Fibroblast of gingiva (primary cell): ENCODE results near the gene TRAT1.
"Not testable (repeated sequence)": the region's sequence is repeated elsewhere in the genome, so short reads cannot be mapped to it uniquely, and the experiment has no call there.

Source experiments
- DNase-seq: peaks from one replicate; pipeline ENCODE4 v3.0.0-alpha.2; 2011; ENCODE audit warnings: low read depth

Gene TRAT1, protein sequence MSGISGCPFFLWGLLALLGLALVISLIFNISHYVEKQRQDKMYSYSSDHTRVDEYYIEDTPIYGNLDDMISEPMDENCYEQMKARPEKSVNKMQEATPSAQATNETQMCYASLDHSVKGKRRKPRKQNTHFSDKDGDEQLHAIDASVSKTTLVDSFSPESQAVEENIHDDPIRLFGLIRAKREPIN

DNA sequence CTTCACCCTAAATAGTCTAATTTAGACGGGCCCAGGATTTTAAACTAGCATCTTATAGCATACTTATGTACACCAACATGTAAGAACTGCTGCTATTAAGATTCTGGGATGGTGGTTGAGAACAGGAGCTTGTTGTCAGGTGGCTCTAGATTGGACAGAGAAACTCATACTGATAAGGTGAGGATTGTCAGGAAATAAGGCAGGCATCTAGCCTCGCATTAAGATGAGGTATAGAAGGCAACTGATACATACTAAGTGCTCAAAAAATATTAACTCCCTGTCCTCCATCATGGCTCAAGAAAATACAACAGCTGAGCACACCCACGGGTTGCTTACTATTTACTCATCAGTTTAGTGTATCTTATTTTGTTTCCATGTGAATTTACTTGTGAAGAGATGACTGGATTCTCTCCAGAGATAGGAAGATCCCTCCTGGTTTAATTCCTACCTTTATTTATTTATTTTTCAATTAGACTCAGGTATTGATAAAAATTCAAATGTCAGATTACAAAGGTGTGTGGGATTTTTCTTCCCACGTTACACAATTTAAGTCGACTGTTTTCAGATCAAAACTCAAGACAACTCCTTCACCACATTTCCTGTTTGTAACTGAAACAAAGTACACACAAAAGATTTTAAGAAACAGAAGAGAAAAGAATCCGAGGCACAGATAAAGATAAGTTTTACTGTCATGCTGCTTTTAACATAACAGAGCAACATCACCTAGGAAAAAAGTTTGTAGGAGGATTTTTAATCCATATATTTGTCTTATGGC is at the start of gene TRAT1:
TSS of gene TRAT1 (plus strand) at position 664 of the 775 bp plus-strand sequence. CDS start 142 bp downstream, outside the sequence.
- DNase-seq, result no peak

DNA sequence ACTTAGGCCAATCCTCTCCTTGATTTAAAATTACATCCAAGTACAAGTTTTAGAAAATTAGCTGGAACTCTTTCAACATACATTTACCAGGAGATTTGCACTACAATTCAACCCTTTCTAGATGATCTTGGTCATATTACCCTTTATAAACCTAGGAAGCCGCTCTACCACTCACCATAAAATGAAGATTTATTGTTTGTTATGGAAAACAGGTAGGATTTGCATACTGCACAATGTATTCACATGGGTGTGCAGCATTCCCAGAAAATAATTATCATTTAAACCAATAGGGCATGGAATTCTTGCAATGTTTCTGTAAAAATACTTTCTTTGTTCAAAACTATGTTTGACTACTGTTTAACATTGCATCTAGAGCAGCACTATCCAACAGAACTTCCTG is 46.9 kb upstream of the TRAT1 start:
- no peak for DNase-seq

DNA sequence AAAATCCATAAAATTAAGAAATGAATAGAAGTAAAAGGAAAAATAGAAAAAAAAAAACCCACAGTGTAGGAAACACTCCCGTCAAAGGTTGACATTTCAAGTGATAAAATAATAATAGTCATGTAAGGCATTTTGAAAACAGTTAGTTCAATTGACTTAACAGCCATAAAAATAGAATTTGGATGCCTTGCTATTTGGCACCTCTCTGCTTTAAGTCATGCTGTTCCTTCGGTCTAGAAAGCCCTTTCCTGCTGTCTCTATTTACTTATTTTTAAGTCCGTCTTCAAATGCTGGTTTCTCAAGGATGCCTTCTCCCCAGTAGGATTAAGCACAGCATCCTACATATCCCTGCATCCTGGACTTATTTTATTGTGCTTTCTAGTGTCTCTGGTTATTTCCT is 43.1 kb upstream of the TRAT1 start:
- DNase-seq, result no peak

DNA sequence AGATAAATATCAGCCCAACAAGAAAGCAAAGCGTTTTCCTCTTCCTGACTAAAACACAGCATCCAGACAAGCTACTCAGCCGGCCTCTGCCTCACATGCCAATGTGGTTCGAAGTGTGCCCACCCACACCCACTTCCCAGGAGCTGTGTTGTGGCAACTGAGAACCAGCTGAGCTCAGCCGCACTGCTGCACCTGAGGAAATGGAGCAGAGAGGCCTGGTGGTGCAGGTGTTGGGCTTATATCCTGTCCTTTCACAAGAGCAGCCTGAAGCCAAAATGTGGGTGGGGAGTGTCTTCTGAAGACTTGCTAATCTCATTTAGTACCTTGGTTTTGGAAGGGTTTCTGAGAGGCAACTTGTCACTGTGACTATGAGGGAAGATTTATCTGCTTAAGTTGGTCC is 42.4 kb upstream of the TRAT1 start:
- DNase-seq, result no peak

DNA sequence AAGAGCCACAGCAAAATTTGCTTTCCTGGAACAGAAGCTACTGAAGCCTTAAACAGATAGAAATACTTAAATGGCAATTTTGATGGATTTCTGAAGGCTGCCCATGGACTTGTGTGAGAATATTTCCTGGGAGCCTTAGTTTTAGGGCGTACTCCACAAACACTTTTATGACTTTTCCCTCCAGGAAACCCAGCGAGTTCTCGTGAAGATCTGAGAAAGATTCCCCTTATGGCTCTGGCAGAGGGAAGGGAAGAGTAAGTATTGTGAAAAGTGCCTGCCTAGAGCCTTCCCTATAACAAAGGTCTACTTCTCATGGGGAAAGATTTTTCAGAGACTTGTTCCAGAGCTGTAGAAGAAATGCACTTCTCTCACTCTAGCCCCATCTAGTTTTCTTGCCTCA is 31.1 kb upstream of the TRAT1 start:
- no peak for DNase-seq

DNA sequence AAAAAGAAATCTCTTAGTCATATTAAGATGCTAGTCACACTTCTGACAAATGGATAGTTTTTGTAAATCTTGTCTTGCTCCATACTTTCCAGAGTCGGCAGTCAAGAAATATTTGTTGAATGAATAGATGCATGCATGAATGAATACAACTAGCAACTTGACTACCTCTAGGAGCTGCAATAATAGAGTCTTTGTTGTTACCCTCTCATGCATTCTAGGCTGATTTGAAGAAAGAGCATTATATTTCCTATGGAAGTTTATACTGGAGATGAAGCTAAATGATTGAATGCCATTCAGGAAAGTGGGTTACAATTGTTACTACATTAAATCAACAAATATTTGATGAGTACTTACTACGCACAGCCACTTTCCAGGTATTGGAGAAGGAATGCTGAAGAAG is 18.1 kb upstream of the TRAT1 start:
- DNase-seq, result no peak

DNA sequence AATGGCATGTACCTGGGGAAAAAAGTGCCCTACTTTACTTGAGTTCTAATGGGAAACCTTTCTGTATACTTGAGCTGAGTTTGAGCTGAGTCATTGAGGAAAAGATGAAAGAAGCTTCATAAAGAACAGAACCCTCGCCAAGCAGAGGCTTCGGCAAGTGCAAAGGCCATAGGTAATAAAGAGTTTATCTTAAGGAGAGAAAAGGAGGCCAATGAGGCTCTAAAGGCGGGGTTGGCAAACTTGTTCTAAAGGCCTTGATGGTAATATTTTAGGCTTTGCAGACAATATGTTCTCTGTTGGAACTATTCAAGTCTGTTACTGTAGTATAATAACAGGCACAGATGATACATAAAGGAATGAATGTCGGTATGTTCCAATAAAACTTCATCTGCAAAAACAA is 17.6 kb upstream of the TRAT1 start:
- no peak for DNase-seq

DNA sequence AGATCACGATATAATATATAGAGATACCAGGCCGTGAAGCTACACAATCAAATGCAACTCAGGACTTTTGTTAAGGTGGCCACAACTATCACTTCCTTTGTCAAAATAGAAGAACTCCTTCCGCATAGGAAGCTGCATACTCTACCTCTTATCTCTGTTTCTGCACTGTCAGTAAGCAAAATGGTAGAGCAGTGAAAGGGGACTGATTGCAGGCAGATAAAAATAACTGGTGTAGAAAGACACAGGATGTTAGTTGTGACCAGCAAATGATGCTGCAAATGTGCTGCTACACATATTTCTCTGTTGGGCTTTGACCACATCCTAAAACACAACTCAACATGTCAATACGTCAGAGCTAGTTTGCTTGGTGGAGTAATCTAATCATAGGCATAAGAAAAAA is 16.3 kb upstream of the TRAT1 start:
- DNase-seq, result no peak

DNA sequence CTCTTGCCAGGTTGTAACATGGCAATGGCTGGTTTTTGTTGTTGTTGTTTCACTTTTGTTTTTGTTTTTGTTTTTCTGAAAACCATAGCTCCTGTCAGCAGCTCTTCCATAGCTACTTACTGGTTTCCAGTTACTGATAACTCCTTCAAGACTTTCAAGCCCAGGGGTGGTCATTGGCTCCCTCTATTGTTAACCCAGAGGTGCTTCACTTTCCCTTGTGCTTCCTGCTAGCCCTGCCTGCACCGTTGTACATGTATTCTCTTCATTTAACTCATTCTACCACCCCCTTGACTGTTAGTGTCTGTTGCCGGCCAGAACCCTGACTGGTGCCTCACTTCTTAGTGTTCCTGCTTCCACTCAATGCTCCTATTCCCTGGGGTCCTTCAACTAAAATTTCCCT is 4.2 kb upstream of the TRAT1 start:
- DNase-seq, result no peak

DNA sequence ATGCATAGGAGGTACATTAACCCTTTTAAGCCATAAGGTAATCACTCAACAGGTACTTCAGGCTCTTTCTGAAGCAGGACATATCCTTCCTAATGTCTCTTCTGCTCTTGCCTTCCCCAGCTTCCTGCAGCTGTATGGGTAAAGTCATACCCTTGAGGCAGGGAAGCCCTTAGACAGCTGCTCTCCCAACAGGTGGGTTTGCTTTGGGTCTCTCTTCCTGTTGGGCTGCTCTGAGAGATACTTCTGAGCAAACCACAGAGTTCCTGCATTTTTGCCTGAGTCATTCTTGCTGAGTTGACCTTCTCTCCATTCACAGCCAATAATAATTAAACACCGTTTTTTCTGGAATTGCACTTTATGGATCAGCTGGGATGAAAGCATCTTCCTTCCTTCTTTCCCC is 2.0 kb upstream of the TRAT1 start:
- no peak for DNase-seq

DNA sequence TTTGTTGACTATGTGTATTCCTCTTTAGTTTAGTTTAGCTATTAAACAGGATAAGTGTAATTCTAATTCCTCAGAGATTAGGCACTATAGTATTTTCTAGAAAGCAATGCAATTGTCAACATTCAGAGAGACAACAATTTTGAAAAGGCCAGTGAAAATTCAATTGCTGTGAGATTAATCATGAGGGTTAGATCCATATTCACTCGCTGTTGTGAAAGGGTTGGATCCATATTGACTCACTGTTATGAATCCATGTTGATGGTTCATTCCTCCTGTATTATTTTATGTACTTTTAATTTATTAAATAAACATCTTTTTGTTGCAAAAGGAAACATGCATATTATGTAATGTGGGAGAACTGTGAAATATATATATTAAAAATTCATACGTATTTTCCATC is 641 bp downstream of the TRAT1 start:
- DNase-seq, result no peak

DNA sequence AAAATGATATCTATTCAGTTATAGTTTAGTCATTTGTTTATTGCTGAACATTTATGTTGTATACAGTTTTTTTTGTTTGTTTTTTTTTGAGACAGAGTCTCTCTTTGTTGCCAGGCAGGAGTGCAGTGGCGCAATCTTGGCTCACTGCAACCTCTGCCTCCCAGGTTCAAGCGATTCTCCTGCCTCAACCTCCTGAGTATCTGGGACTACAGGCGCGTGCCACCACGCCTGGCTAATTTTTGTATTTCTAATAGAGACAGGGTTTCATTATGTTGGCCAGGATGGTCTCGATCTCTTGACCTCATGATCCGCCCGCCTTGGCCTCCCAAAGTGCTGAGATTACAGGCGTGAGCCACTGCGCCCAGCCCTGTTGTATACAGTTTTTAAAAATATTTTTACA is 1.2 kb downstream of the TRAT1 start:
- DNase-seq, result not testable (repeated sequence)

DNA sequence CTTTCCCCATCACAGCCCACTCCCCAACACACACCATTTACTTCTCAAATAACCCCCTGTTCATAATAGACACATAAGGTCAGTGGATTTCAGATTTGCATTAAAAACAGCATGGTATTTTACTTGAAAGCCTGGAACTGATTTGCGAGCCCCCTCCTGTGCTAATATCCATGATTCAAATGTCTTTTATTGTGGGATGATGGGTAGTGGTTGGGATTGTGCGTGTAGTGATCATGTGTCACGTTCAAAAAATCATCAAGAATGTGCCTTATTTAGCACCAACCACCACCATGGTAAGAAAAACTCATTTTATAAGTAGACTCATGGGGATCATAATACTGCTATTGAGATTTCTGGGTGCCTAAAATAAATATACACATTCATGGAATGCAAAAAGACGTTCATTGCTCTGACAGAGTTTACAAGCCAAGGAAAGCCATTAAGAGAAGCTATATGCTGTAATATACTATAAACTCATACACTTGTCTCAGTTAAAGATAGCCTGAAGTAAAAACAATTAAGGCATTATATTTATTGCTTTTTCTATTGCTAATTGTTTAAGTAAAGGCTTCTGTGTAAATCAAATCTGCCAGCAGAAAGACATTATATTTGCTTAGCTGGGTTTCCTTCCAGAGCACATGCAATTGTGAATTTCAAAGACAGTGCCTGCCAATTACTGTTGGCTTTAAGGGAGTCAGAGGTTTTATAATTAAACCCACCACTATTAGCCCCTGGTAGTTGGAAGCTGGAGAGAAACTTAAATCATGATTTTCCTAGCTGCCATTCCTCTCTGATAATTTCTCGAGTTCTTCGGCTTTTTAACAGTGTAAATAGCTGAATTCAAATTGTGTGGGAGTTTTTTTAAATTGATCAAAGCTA is 4.0 kb downstream of the TRAT1 start:
- no peak for DNase-seq

DNA sequence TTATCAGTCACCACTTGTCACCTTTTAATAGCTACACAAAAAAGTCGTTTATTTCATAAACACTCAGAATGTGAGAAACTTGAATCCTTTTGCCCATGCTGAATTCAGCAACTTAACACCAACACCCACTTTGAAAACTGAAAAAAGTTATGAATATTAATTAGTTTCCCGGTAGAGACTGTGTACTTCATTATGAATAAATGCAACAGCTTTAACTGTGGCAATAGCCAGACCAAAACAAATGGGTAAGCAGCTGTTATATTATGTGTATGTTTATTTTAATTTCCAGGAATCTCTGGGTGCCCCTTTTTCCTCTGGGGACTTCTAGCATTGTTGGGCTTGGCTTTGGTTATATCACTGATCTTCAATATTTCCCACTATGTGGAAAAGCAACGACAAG is 7.8 kb downstream of the TRAT1 start:
- DNase-seq, result no peak

DNA sequence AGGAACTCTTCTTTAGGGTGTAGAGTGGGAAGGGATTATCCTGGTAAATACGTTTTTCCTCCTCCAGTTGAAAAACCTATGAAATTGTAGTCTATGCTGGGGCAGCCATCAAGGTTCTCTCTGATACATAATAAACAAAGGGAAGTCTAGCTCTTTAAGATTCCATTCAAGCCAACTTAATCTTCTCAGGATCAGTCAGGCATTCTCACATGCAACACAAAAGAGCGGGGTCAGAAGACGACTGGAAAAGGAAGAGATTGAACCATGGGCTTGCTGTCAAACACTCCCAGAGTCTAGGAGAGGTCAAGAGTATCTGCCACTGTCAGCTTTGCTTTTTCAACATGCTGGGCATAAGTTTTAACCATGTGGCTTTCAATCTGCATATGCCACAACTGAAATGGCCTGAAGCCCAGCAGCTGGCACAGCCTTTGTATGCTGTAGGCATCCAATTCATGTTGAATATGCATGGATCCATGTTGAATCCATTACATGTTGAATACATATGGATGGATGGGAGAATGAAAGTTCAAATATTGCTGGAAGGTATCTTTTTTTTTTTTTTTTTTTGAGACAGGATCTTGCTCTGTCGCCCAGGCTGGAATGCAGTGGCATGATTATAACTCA is 8.5 kb downstream of the TRAT1 start:
- no peak for DNase-seq

DNA sequence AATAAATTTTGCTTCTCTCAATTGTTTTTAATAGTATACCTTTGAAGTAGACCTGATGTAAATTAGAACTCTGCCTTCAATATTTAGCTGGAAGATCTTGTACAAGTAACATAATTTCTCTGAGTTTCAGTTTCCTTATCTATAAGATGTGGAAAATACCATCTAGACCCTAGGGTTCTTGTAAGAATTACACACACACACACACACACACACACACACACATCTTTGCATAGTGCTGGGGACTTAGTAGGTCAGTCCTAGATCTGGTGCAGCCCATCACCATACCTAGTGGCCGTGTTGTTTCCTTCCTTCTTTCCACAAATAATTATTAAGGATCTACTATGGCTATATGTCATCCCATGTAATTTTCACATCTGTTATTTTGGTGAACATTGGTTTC is 11.0 kb downstream of the TRAT1 start:
- DNase-seq, result no peak

DNA sequence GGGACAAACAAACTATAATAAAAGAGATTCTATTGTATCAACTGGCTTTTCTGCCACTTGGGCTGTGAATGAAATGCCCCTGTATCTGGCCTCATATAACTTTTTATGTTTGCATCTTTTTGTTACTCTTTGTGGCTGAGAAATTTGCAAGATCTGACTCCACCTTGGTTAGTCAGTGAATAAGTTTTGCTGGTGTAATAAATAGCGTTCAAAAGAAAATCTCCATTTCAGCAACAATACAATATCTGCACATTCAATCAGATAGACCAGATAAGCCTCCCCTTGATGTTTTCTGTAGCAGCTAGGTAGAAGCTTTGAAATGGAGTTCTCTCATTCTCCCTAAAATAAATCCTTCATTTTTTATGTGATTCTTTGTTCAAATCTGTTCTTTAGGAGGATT is 12.0 kb downstream of the TRAT1 start:
- DNase-seq, result no peak

DNA sequence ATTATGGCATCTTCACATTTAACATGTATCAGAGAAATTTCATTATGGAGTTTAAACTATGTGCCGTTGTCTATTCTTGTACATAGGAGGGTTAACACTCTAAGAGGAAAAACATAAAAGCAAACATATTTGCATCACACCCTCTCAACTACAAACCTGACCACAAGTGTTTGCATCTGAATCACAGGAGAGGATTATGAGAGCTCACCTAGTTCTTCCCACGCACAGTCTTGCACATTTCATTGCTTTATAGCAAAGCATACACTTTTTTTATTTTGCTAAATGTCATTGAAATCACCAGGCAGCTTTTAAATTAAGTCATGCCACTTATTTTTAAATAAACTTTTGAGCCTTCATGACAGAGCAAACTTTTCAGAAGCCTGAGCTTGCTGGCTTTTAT is 12.5 kb downstream of the TRAT1 start:
- no peak for DNase-seq

DNA sequence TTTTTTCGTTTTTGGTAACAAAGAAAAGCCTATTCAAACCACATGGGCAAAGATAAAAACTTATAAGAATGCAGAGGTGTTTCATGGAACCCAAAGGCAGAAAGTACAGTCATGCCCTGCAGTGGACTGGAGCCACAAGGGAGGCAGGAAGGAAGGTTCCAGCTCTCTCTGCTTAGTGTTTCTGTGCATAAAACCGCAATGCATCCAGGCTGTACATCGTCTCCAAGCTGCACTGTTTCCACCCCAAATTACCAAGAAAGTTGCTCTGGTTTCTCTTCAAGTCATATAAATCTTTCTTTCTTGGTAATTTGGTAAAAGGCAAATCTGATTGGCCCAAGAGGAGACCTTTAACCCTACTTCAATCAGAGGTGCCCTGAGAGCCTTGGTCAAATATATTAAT is 15.8 kb downstream of the TRAT1 start:
- DNase-seq, result no peak

DNA sequence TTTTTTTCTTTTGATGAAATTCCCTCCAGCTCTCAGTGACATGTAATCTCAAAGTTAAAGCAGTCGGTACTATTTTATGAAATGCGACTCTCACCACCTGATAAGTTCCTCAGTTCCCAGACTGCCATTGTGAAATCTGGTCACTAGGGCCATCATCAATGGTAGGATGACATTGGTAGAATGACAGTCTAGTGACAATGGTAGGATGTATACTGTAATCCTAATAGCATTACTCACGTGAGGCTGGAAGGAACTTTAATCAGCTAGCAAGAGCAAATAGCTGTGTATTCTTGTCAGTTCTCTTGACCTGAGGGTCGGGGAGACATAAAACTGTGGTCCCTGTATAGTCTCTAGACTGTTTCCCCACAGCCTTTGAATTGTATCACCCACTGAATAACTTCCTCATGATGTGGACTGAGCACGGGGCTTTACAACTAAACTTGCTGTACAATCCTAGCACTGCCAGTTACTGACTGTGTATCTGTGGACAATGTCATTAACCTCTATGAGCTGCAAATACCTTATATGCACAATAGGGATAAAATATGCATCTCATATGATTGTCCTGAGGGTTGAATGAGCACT is 23.2 kb downstream of the TRAT1 start:
- no peak for DNase-seq

DNA sequence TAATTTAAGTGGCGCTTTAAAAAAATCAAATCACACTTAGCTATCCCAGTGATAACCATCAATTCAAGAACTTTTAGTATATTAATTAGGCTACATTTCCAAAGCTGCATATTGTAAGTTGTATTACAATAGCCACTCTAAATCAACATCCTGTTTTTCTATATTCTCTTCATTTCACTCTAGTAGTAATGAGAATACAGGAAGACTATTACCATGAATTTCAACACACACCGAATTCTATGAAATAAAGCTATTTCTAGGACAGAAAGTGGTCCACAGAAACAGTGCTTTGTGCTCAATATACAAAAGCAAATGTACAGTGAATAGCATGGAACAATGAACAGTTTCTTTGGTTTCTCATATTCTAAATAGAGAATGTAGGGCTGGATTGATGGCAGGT is 24.6 kb downstream of the TRAT1 start:
- DNase-seq, result no peak

DNA sequence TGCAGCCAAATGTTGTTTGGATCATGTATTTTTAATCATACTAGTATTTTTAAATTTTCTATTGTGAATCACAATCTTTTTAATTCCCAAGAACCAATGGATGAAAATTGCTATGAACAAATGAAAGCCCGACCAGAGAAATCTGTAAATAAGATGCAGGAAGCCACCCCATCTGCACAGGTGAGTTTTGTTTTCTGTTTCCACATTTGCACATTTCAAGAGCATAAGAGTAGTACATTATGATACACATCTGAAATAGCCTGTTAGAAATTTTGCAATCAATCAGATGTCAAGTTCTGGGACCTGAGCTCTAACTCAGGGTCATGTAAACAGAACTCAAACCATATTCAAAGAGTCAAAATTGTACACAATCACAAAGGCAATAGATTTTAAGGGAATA is 26.5 kb downstream of the TRAT1 start:
- DNase-seq, result no peak
